ENCODE data around the gene IFNK.

IFNK gene

DNA sequence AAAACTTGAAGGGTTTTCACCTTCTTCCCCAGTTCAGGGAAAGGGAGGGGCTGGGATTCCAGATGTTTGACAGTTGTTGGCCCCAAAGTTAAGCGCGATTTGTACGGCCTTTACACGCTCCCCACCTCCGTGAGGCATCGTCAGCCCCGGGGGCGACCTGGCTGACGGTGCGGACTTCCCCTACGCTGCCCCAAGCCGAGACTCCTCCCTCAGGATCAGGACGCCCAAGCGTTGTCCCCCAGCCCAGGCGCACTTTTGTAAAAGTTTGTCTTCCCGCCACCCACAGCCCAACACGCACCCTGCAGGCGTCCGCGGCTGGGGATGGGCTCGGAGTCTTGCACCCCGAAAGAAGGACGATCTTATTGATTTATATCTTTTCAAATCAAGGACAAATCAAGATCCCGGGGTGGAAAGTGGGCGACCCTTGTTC is 4.8 kb downstream of the IFNK start:
- TF ChIP-seq, protein P1, sequence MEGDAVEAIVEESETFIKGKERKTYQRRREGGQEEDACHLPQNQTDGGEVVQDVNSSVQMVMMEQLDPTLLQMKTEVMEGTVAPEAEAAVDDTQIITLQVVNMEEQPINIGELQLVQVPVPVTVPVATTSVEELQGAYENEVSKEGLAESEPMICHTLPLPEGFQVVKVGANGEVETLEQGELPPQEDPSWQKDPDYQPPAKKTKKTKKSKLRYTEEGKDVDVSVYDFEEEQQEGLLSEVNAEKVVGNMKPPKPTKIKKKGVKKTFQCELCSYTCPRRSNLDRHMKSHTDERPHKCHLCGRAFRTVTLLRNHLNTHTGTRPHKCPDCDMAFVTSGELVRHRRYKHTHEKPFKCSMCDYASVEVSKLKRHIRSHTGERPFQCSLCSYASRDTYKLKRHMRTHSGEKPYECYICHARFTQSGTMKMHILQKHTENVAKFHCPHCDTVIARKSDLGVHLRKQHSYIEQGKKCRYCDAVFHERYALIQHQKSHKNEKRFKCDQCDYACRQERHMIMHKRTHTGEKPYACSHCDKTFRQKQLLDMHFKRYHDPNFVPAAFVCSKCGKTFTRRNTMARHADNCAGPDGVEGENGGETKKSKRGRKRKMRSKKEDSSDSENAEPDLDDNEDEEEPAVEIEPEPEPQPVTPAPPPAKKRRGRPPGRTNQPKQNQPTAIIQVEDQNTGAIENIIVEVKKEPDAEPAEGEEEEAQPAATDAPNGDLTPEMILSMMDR (IDR thresholded peaks at IDR 0.05; ENCODE audit: insufficient read depth, low read length, poor library complexity, severe bottlenecking), result no peak
- Histone ChIP-seq H3K27me3 (replicated peaks; ENCODE audit: control insufficient read depth, insufficient read depth, low read length) (no peaks in the 10 kb centered on the region), H3K36me3 (ENCODE audit: control insufficient read depth, insufficient read depth, low read length) (no peaks in the 10 kb centered on the region), H3K4me3 (replicated peaks; ENCODE audit: low read depth, low read length) (peak overlapping the region; percentile 65)
- DNase-seq (ENCODE audit: extremely low read depth, insufficient read length), result peak; percentile 63

DNA sequence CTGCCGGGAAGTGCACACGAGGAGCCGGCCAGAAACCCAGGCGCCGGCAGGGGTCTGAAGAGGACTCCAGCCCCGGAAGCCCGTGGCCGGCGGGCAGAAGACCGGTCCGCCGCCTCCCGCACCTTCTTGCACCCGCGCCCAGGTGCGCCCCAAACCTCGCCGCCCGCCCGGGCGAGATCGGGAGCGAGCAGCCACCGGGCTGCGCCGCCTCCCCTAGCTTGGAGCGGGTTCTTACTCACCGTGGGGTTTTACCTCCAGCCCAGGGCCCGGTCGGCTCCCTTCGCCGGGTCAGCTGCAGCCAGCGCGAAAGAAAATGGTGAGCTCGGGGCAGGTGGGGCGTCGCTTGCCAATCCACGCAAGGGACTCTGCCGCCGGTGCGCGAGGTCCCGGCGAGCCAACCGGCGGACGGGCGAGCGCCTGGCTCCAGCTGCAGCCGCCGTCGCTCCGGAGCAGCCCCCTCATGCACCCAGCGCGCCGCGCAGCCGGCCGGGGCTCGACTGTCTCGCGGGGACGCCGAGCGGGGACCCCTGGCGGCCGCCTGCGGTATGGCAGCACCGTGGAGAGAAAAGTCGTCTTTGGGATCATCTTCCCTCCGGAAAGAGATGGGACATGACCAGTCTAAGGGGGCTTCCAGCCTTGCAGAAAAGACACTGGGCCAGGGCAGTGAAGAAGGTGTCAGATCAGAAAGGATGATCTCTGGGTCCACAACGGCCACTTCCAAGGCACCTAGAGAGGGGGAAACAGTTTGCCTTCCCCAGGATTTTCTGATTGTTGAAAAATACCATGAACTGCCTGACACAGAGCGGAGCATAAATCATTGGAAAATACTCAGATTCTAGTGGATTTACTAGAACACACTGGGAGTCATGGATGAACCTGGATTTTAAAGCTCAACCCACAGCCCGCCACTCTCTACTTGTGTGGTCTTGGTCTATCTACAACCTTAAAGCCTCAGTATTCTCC is 5.5 kb downstream of the IFNK start, which contains the start of gene MOB3B:
Gene MOB3B (minus strand): TSS at position 499 of the 963 bp plus-strand sequence. CDS start 74,264 bp downstream, outside the sequence.
- peak; percentile 83 for DNase-seq (ENCODE audit: extremely low read depth, insufficient read length)
- Histone ChIP-seq H3K4me3 (replicated peaks; ENCODE audit: low read depth, low read length) (peak within 1 kb of the TSS; percentile 65), H3K27me3 (replicated peaks; ENCODE audit: control insufficient read depth, insufficient read depth, low read length) (no peaks in the 10 kb centered on the region), H3K36me3 (ENCODE audit: control insufficient read depth, insufficient read depth, low read length) (no peaks in the 10 kb centered on the region)
- TF ChIP-seq, protein P1 (IDR thresholded peaks at IDR 0.05; ENCODE audit: insufficient read depth, low read length, poor library complexity, severe bottlenecking), result peak; percentile 71

DNA sequence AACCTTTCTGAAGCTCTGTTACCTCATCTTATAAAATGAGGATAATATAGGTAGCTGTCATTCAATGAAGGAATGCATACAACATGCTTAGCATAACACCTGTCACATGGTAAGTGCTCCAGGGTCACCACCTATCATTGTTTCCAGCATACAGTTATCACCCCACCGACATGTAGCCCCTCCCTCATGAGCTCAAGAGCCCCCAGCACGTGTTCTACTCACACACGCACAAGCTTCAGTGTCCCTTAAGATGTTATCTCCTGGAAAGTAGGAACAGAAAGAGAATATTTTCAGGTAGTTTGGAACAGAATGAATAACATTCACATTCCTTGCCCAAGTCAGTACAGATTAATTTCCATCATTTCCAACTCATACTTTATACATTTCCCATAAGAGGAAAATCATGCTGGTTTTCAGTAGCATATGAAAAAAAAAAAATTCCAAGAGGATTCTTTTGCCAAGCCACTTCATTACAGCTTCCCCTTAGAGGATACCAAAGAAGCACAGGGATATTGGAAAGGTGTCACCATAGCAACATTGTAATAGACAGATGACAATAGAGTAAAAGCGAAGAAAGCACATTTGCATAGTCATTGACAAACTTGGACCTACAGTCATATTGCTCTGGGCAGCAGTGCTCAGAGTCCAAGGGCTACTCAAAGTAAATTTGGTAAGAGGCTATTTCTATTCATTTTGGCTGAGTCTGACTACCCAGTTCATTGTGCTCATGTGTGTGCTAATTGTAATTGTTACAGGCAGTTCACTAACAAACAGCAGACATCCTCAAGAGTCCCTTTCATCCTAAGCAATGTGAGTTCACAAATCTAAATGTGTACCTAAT is 7.0 kb downstream of the IFNK start:
- Histone ChIP-seq H3K27me3 (replicated peaks; ENCODE audit: control insufficient read depth, insufficient read depth, low read length) (no peaks in the 10 kb centered on the region), H3K4me3 (replicated peaks; ENCODE audit: low read depth, low read length) (no peak overlapping the region), H3K36me3 (ENCODE audit: control insufficient read depth, insufficient read depth, low read length) (no peaks in the 10 kb centered on the region)
- no peak for DNase-seq (ENCODE audit: extremely low read depth, insufficient read length)
- TF ChIP-seq, protein P1 (IDR thresholded peaks at IDR 0.05; ENCODE audit: insufficient read depth, low read length, poor library complexity, severe bottlenecking), result no peak

DNA sequence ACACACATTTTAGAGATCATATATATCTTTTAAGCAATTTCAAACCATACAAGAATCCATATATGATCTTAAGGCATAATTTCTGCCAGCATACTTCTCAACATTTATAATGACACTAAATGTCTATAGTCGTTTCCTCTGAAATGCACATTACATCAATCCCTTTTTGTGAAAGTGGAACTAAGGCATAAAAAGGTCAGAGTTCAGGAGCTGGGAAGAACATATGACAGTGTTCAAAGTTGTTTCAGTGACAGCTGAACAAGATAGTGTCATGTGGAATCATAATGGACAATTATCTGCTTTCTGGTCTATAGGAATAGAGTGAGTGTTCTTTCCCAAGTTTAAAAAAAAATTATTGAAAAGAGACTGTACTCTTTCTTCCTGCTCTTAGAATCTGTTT is 8.0 kb downstream of the IFNK start:
- Histone ChIP-seq H3K36me3 (ENCODE audit: control insufficient read depth, insufficient read depth, low read length) (no peaks in the 10 kb centered on the region), H3K4me3 (replicated peaks; ENCODE audit: low read depth, low read length) (no peak overlapping the region), H3K27me3 (replicated peaks; ENCODE audit: control insufficient read depth, insufficient read depth, low read length) (no peaks in the 10 kb centered on the region)
- no peak for DNase-seq (ENCODE audit: extremely low read depth, insufficient read length)
- TF ChIP-seq, protein P1 (IDR thresholded peaks at IDR 0.05; ENCODE audit: insufficient read depth, low read length, poor library complexity, severe bottlenecking), result no peak

DNA sequence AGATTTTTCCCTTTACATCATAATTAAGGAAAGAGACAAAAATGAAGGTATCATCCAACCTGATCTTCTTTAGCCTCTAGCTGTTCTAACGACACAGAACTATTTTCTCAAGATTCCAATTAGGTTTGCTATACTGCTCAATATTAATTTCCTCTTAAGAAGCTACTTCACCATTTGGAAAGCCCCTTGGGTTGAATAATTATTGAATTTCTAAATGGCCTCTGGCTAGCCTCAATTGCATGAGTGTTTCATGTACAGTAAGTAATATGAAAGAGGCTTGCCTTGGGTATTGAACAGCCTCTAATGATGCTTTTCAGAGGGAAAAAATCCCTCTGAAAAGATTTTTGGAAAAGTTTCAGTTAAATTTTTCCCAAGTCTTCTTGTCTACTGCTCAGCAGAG is 9.2 kb downstream of the IFNK start:
- Histone ChIP-seq H3K4me3 (replicated peaks; ENCODE audit: low read depth, low read length) (no peak overlapping the region), H3K27me3 (replicated peaks; ENCODE audit: control insufficient read depth, insufficient read depth, low read length) (no peaks in the 10 kb centered on the region), H3K36me3 (ENCODE audit: control insufficient read depth, insufficient read depth, low read length) (no peaks in the 10 kb centered on the region)
- DNase-seq (ENCODE audit: extremely low read depth, insufficient read length), result no peak
- TF ChIP-seq, protein P1 (IDR thresholded peaks at IDR 0.05; ENCODE audit: insufficient read depth, low read length, poor library complexity, severe bottlenecking), result no peak

Data from GM06990 (cell line).